HCT116 (cell line): Measurements from ENCODE around the gene PHYH. TPM values are rescaled to one million over a fixed set of nuclear protein-coding genes. Genes with fewer than 3 reads are reported as not detected.

Source experiments
- ATAC-seq: fragments of 200-7000 bp; cut with Tn5 transposase; 2 replicates; pipeline ENCODE4 v1.9.1; 2020; ENCODE audit warnings: mild to moderate bottlenecking, moderate library complexity
- BruUV-seq: library from RNA; stranded (reverse); fragments of 400-500 nt; replicated peaks from 2 replicates; lab custom pipeline; 2021; lab: Mats Ljungman, UMichigan
- CTCF ChIA-PET: fragments of 300-600 bp; sonication (Branson Sonifier 250); formaldehyde crosslinking; loops from one replicate; lab custom pipeline; 2021; ENCODE audit warnings: antibody characterized with exemption; lab: Charles Lee
- POLR2A ChIA-PET: fragments of 300-600, 350-600 bp; sonication (Branson Sonifier 250); formaldehyde crosslinking; loops from one replicate; lab custom pipeline; 2021; ENCODE audit warnings: antibody characterized with exemption; lab: Charles Lee
- RAD21 ChIA-PET, 2 experiments: fragments of 300-600 bp; sonication (Branson Sonifier 250); formaldehyde crosslinking; loops; one replicate each; lab custom pipeline; 2023; ENCODE audit warnings: low total read pairs in 2 of 2; ENCODE audit not compliant: uncharacterized antibody in 2 of 2, unreplicated experiment in 2 of 2, low non-redundant PET in 1 of 2; lab: Charles Lee
- DNase-seq: peaks from one replicate; pipeline ENCODE4 v3.0.0-alpha.2; 2010; ENCODE audit warnings: low read depth, low spot score
- H2AFZ ChIP-seq: fragments of 200-600 bp; shearing (Covaris generic), sonication (generic); 2 replicates; pipeline ENCODE4 v1.6.1; 2017; ENCODE audit warnings: low read depth, mixed run types, mixed read lengths, antibody characterized with exemption, low read length; ENCODE audit not compliant: poor library complexity, severe bottlenecking
- H3K27ac ChIP-seq: 2 replicates; pipeline ENCODE4 v1.5.1; 2012; ENCODE audit warnings: low read depth, low read length
- H3K27me3 ChIP-seq: fragments of 200-600 bp; sonication (generic); 2 replicates; pipeline ENCODE4 v1.6.1; 2016; ENCODE audit warnings: mixed run types, low read length, mixed read lengths; ENCODE audit not compliant: insufficient read depth
- H3K36me3 ChIP-seq, 2 experiments: fragments of 200-500 bp in 1 of 2; fragments of 200-600 bp in 1 of 2; sonication (Bioruptor generic) in 1 of 2; sonication (generic) in 1 of 2; 2 replicates each; pipeline versions ENCODE4 v1.5.1 to v1.6.1; 2014 to 2016; ENCODE audit warnings: low read length in 2 of 2, inconsistent platforms in 1 of 2, mixed read lengths in 1 of 2, mixed run types in 1 of 2; ENCODE audit not compliant: insufficient read depth in 2 of 2, control insufficient read depth in 1 of 2
- H3K4me1 ChIP-seq, 2 experiments: fragments of 200-600 bp in 1 of 2; sonication (generic) in 1 of 2; 2 replicates each; pipeline versions ENCODE4 v1.5.1 to v1.6.1; 2012 to 2017; ENCODE audit warnings: low read length in 2 of 2, inconsistent platforms in 1 of 2, mild to moderate bottlenecking in 1 of 2, mixed read lengths in 1 of 2, mixed run types in 1 of 2, moderate library complexity in 1 of 2; ENCODE audit not compliant: insufficient read depth in 2 of 2, control insufficient read depth in 1 of 2
- H3K4me2 ChIP-seq: fragments of 200-600 bp; sonication (generic); 2 replicates; pipeline ENCODE4 v1.6.1; 2017; ENCODE audit warnings: mixed run types, low read length, mixed read lengths
- H3K4me3 ChIP-seq, 2 experiments: fragments of 200-600 bp in 1 of 2; sonication (generic) in 1 of 2; replicated peaks in 1 of 2; 2 replicates each; pipeline ENCODE4 v1.5.1; 2011 to 2016; ENCODE audit warnings: low read length in 2 of 2, control low read depth in 1 of 2, low read depth in 1 of 2, mild to moderate bottlenecking in 1 of 2, mixed read lengths in 1 of 2, mixed run types in 1 of 2
- H3K79me2 ChIP-seq: fragments of 200-600 bp; sonication (generic); 2 replicates; pipeline ENCODE4 v1.6.1; 2017; ENCODE audit warnings: mild to moderate bottlenecking, mixed run types, low read length, moderate library complexity, mixed read lengths; ENCODE audit not compliant: insufficient read depth
- H3K9ac ChIP-seq: fragments of 200-600 bp; sonication (generic); 2 replicates; pipeline ENCODE4 v1.6.1; 2016; ENCODE audit warnings: low read length, mixed read lengths
- H3K9me2 ChIP-seq: fragments of 200-600 bp; sonication (generic), shearing (Covaris generic); 2 replicates; pipeline ENCODE4 v1.6.1; 2017; ENCODE audit warnings: mixed run types, mild to moderate bottlenecking, moderate library complexity; ENCODE audit not compliant: insufficient read depth
- H3K9me3 ChIP-seq, 2 experiments: fragments of 200-500 bp in 1 of 2; fragments of 200-600 bp in 1 of 2; sonication (Bioruptor generic) in 1 of 2; sonication (generic) in 1 of 2; 2 replicates each; pipeline ENCODE4 v1.6.1; 2014 to 2017; ENCODE audit warnings: low read length in 2 of 2, mixed read lengths in 2 of 2, inconsistent platforms in 1 of 2, low read depth in 1 of 2, mild to moderate bottlenecking in 1 of 2, mixed run types in 1 of 2, moderate library complexity in 1 of 2; ENCODE audit not compliant: control insufficient read depth in 1 of 2, insufficient read depth in 1 of 2
- H4K20me1 ChIP-seq: fragments of 200-600 bp; sonication (generic), shearing (Covaris generic); 2 replicates; pipeline ENCODE4 v1.6.1; 2017; ENCODE audit warnings: mixed run types, mild to moderate bottlenecking, moderate library complexity; ENCODE audit not compliant: insufficient read depth
- CEBPB ChIP-seq: IDR thresholded peaks from 2 replicates; pipeline ENCODE4 v1.6.1; 2012; ENCODE audit warnings: low read depth
- EGR1 ChIP-seq: IDR thresholded peaks from 2 replicates; pipeline ENCODE4 v1.6.1; 2012; ENCODE audit warnings: low read depth
- ELF1 ChIP-seq: IDR thresholded peaks from 2 replicates; pipeline ENCODE4 v1.6.1; 2012; ENCODE audit warnings: low read depth, borderline replicate concordance
- EZH2 ChIP-seq: fragments of 200-600 bp; sonication (generic); IDR thresholded peaks from 2 replicates; pipeline ENCODE4 v1.6.1; 2017; ENCODE audit warnings: antibody characterized with exemption, mixed run types
- FOSL1 ChIP-seq: IDR thresholded peaks from 2 replicates; pipeline ENCODE4 v1.6.1; 2012; ENCODE audit warnings: low read depth
- JUND ChIP-seq: IDR thresholded peaks from 2 replicates; pipeline ENCODE4 v1.6.1; 2012
- POLR2A ChIP-seq: IDR thresholded peaks from 2 replicates; pipeline ENCODE4 v1.7.0; 2011; ENCODE audit warnings: borderline replicate concordance; ENCODE audit not compliant: insufficient read depth, insufficient read length; ENCODE audit errors: extremely low read depth
- SIN3A ChIP-seq: IDR thresholded peaks from 2 replicates; pipeline ENCODE4 v1.6.1; 2012; ENCODE audit warnings: low read depth
- SRF ChIP-seq: IDR thresholded peaks from 2 replicates; pipeline ENCODE4 v1.6.1; 2012; ENCODE audit warnings: low read depth
- ZFX ChIP-seq: fragments of 450-650 bp; IDR thresholded peaks from 2 replicates; pipeline ENCODE4 v1.6.1; 2017
- ZNF274 ChIP-seq: fragments of 200-500 bp; sonication (Bioruptor generic); IDR thresholded peaks from 2 replicates; pipeline ENCODE4 v1.6.1; 2014; ENCODE audit warnings: mild to moderate bottlenecking, low read depth, low read length, inconsistent platforms
- intact Hi-C: fragments of 100-400 bp; cut with micrococcal nuclease; formaldehyde crosslinking; loops from 2 replicates; pipeline ENCODE4 v1.10.0; 2022
- total RNA-seq: library from RNA; stranded (reverse); gene quantifications from one replicate; pipeline ENCODE4 v1.2.1, GENCODE V29; 2021; ENCODE audit not compliant: unreplicated experiment
- TF ChIP-seq, protein P1 (sequence below), 3 experiments: fragments of 200-600 bp in 1 of 3; sonication (generic) in 1 of 3; IDR thresholded peaks in 2 of 3; conservative IDR thresholded peaks in 1 of 3; 2 replicates each; pipeline ENCODE4 v1.5.1; 2012 to 2017; ENCODE audit warnings: low read depth in 2 of 3, low read length in 2 of 3, antibody characterized with exemption in 1 of 3, borderline replicate concordance in 1 of 3, control low read depth in 1 of 3, mild to moderate bottlenecking in 1 of 3, mixed read lengths in 1 of 3, mixed run types in 1 of 3, moderate library complexity in 1 of 3; ENCODE audit not compliant: insufficient read depth in 1 of 3
- TF ChIP-seq, protein P2 (sequence below): IDR thresholded peaks from 2 replicates; pipeline ENCODE4 v1.6.1; 2011; ENCODE audit warnings: mild to moderate bottlenecking, low read length, moderate library complexity; ENCODE audit not compliant: insufficient replicate concordance; ENCODE audit errors: extremely low read depth
- TF ChIP-seq, protein P3 (sequence below): IDR thresholded peaks from 2 replicates; pipeline ENCODE4 v1.6.1; 2012
- TF ChIP-seq, protein P4 (sequence below): IDR thresholded peaks from 2 replicates; pipeline ENCODE4 v1.6.1; 2012

The PHYH gene
- total RNA-seq, 1 experiment from 2014 or later, result 15.3 TPM

DNA sequence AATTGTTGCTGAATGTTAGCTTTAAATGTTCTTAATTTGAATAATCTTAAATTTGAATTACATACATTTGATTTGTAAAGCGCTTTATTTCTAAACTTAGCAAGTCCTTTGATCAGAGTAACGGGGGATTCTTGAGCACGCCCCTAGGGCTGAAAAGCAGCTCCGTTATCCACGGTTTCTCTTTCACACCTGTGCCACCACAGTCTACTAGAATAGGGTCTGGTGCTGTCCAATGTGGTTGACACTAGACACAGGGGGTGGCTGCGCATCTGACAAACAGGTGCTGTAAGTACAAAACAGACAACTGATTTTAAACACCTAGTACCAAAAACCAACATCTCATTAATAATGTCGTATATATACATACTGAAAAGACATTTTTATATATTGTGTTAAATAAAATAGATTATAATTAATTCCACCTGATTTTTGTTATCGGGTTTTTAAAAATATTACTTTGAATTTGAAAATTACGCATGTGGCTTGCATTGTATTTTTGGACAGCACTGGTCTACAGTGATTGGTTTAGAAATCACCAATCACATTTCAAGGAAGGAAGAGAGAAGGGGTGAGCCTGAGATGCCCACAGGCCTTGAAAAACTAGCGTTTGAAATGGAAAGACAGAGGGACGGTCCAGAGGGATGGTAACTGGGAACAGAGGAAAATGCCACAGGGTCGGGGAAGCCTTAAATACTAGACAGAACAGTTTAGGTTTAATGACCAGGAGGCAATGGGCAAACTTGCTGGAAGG lies 40.9 kb upstream of the PHYH start:
- ATAC-seq (no peak), DNase-seq (no peak)
- TF ChIP-seq ELF1 (no peak), JUND (no peak)
- Histone ChIP-seq H3K27me3 (no peaks in the 10 kb centered on the region), H3K27ac (no peak overlapping the region), H2AFZ (no peak overlapping the region), H3K4me1 (peaks cover 0 to 4% of the 10 kb centered on the region in 2 experiments; a peak in 2 of 4 replicates), H3K79me2 (peaks cover 59% of the 10 kb centered on the region), H3K9me2 (no peaks in the 10 kb centered on the region), H3K9ac (no peak overlapping the region), H3K4me2 (no peak overlapping the region), H3K9me3 (no peaks in the 10 kb centered on the region), H3K36me3 (peaks cover 7 to 14% of the 10 kb centered on the region in 2 experiments; a peak in 3 of 4 replicates), H3K4me3 (no peak overlapping the region), H4K20me1 (no peaks in the 10 kb centered on the region)
- ChIA-PET POLR2A (no interaction called here), CTCF (no interaction called here), RAD21 (no interaction called here)
- BruUV-seq, result no TSS peak
- intact Hi-C loops, result no loop called here

DNA sequence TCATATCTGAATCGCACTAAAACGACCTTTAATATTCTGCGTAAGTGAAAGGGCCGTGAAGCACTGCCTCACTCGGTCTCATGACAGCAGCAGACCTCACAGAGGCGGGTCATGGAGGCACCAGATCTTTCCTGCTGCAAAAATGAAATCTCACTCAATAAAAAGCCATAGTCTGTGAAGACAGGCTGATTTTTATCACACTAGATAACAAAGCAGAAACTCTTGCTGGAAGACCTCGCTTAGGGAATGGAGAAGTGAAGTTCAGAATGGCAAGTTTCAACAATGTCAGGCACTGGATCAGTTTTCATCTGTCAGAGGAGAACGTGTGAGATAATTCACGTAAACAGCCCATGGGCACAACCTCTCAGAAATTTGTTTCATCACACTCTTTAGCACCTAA lies 40.2 kb upstream of the PHYH start:
- ChIA-PET CTCF (no interaction called here), POLR2A (no interaction called here), RAD21 (no interaction called here)
- Histone ChIP-seq H4K20me1 (no peaks in the 10 kb centered on the region), H3K9me2 (no peaks in the 10 kb centered on the region), H2AFZ (no peak overlapping the region), H3K4me1 (peaks cover 0 to 1% of the 10 kb centered on the region in 2 experiments; a peak in 1 of 4 replicates), H3K9me3 (no peaks in the 10 kb centered on the region), H3K27ac (no peak overlapping the region), H3K4me3 (no peak overlapping the region), H3K27me3 (no peaks in the 10 kb centered on the region), H3K79me2 (peaks cover 52% of the 10 kb centered on the region), H3K4me2 (no peak overlapping the region), H3K9ac (no peak overlapping the region), H3K36me3 (peaks cover 7 to 14% of the 10 kb centered on the region in 2 experiments; a peak in 3 of 4 replicates)
- no TSS peak for BruUV-seq
- DNase-seq (no peak), ATAC-seq (no peak)
- intact Hi-C loops, result no loop called here
- TF ChIP-seq, protein P1, sequence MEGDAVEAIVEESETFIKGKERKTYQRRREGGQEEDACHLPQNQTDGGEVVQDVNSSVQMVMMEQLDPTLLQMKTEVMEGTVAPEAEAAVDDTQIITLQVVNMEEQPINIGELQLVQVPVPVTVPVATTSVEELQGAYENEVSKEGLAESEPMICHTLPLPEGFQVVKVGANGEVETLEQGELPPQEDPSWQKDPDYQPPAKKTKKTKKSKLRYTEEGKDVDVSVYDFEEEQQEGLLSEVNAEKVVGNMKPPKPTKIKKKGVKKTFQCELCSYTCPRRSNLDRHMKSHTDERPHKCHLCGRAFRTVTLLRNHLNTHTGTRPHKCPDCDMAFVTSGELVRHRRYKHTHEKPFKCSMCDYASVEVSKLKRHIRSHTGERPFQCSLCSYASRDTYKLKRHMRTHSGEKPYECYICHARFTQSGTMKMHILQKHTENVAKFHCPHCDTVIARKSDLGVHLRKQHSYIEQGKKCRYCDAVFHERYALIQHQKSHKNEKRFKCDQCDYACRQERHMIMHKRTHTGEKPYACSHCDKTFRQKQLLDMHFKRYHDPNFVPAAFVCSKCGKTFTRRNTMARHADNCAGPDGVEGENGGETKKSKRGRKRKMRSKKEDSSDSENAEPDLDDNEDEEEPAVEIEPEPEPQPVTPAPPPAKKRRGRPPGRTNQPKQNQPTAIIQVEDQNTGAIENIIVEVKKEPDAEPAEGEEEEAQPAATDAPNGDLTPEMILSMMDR (IDR thresholded peaks at IDR 0.05 in 2 of 3, conservative IDR thresholded peaks at IDR 0.05 in 1 of 3; ENCODE audit: borderline replicate concordance in 1 of 3, insufficient read depth in 1 of 3, low read depth in 2 of 3, low read length in 2 of 3), result no peak
- TF ChIP-seq EZH2, result no peak
- no peak for TF ChIP-seq FOSL1
- TF ChIP-seq, protein P2, sequence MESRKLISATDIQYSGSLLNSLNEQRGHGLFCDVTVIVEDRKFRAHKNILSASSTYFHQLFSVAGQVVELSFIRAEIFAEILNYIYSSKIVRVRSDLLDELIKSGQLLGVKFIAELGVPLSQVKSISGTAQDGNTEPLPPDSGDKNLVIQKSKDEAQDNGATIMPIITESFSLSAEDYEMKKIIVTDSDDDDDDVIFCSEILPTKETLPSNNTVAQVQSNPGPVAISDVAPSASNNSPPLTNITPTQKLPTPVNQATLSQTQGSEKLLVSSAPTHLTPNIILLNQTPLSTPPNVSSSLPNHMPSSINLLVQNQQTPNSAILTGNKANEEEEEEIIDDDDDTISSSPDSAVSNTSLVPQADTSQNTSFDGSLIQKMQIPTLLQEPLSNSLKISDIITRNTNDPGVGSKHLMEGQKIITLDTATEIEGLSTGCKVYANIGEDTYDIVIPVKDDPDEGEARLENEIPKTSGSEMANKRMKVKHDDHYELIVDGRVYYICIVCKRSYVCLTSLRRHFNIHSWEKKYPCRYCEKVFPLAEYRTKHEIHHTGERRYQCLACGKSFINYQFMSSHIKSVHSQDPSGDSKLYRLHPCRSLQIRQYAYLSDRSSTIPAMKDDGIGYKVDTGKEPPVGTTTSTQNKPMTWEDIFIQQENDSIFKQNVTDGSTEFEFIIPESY, result no peak
- no peak for TF ChIP-seq ELF1
- no peak for TF ChIP-seq ZFX
- no peak for TF ChIP-seq SRF
- no peak for TF ChIP-seq SIN3A
- no peak for TF ChIP-seq JUND
- TF ChIP-seq POLR2A, result no peak
- TF ChIP-seq, protein P3, sequence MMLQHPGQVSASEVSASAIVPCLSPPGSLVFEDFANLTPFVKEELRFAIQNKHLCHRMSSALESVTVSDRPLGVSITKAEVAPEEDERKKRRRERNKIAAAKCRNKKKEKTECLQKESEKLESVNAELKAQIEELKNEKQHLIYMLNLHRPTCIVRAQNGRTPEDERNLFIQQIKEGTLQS, result no peak
- no peak for TF ChIP-seq EGR1
- TF ChIP-seq CEBPB, result no peak
- TF ChIP-seq, protein P4, sequence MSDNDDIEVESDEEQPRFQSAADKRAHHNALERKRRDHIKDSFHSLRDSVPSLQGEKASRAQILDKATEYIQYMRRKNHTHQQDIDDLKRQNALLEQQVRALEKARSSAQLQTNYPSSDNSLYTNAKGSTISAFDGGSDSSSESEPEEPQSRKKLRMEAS, result no peak
- no peak for TF ChIP-seq ZNF274
